ENCODE results near the gene ENOX1.
A peak's percentile ranks its signal among the peaks of the same experiment; 100 is the strongest.

Gene ENOX1

DNA sequence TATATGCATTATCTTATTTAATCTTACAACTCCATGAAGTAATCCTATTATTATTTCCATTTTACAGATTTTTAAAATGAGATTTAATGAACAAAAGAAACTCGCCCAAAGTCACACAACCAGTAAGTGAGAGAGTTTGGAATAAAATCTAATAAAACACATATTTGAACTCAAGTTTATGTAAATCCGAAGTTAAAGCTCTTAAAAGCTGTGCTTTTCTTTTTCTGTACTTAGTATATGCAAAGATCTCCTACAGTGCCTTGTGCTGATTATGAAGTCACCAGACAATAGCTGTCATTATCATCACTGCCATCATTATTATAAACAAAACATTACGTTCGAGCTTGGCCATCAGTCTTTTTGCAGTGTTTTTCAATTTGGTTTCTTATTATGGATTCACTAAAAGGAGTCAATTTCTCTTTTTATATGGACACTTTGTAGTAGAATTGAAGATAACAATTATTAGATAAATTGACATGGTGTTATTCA, 29.7 kb upstream of the ENOX1 start:
- POLR2A ChIA-PET: no interaction called here
- CTCF ChIA-PET: interaction anchor here (0.6 kb wide), 1 partner anchor 15 kb away, joined by 3 read pairs; no protein-coding TSS in a partner anchor
- TF ChIP-seq FOXK2 (IDR thresholded peaks at IDR 0.05): no peak
- TF ChIP-seq SP1 (IDR thresholded peaks at IDR 0.05): no peak
- DNase-seq (ENCODE audit: extremely low spot score): no peak

DNA sequence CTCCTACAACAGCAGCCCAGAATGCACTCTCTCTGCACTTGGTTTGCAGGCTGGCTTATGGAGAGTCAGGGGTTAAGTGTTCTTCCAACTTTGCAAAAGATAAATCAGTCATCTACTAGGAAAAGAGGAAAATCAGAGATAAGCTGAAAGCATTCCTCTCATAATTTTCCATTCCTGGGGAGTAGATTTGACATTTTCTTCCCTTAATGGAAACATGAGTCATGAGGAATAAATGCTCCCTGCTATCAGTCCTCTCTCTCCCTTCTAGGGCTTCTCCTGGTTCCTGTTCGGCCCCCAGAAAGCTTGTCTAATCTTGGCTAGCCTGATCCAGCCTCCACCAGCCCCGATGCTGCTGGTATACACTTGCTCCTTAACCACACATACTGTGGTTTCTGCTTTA, 28.4 kb upstream of the ENOX1 start:
- TF ChIP-seq, protein P1, sequence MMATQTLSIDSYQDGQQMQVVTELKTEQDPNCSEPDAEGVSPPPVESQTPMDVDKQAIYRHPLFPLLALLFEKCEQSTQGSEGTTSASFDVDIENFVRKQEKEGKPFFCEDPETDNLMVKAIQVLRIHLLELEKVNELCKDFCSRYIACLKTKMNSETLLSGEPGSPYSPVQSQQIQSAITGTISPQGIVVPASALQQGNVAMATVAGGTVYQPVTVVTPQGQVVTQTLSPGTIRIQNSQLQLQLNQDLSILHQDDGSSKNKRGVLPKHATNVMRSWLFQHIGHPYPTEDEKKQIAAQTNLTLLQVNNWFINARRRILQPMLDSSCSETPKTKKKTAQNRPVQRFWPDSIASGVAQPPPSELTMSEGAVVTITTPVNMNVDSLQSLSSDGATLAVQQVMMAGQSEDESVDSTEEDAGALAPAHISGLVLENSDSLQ (IDR thresholded peaks at IDR 0.05): peak; percentile 53
- TF ChIP-seq CTBP1 (IDR thresholded peaks at IDR 0.05; ENCODE audit: borderline replicate concordance) (peak; percentile 72; the same call in 1 of the 2 replicates), SP1 (IDR thresholded peaks at IDR 0.05) (no peak), FOXA1 (IDR thresholded peaks at IDR 0.05) (no peak)
- peak; percentile 56 for DNase-seq (ENCODE audit: extremely low spot score)
- ChIA-PET CTCF (interaction anchor here (0.7 to 2.3 kb wide), 2 partner anchors 11 to 548 kb away, joined by 4 to 11 read pairs; no protein-coding TSS in a partner anchor), POLR2A (no interaction called here)

DNA sequence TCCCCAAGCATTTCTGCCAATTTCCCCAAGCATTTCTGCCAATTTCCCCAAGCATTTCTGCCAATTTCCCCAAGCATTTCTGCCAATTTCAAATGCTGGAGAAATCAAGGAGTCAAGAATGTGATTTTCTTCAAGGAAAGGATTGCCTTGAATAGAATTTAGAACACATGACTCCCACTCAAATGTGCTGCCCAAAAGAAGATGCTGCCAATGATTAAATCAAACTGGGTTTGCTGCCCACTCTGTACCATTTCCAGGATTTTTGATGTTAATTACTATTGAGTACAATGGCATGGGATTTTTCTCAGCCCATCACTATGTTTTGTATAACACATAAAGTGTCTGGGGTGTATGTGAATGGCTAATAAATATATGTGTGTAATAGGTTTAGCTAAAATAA, 21.9 kb upstream of the ENOX1 start:
- TF ChIP-seq FOXM1 (IDR thresholded peaks at IDR 0.05; ENCODE audit: borderline replicate concordance) (no peak), BHLHE40 (IDR thresholded peaks at IDR 0.05; ENCODE audit: borderline replicate concordance) (no peak), NFRKB (IDR thresholded peaks at IDR 0.05) (no peak), FOXA1 (IDR thresholded peaks at IDR 0.05) (no peak), HDGF (IDR thresholded peaks at IDR 0.05; ENCODE audit: borderline replicate concordance) (no peak), SP1 (IDR thresholded peaks at IDR 0.05) (no peak), TARDBP (IDR thresholded peaks at IDR 0.05) (no peak), ARNT (IDR thresholded peaks at IDR 0.05) (no peak), FOXK2 (IDR thresholded peaks at IDR 0.05) (no peak), ELF4 (IDR thresholded peaks at IDR 0.05) (no peak), LEF1 (IDR thresholded peaks at IDR 0.05; ENCODE audit: borderline replicate concordance) (no peak), CTBP1 (IDR thresholded peaks at IDR 0.05; ENCODE audit: borderline replicate concordance) (no peak), L3MBTL2 (conservative IDR thresholded peaks at IDR 0.05) (no peak), SUZ12 (IDR thresholded peaks at IDR 0.05) (no peak), ZNF384 (IDR thresholded peaks at IDR 0.05) (no peak)
- TF ChIP-seq, protein P1 (IDR thresholded peaks at IDR 0.05): no peak
- DNase-seq (ENCODE audit: extremely low spot score): no peak
- ChIA-PET CTCF (no interaction called here), POLR2A (no interaction called here)

DNA sequence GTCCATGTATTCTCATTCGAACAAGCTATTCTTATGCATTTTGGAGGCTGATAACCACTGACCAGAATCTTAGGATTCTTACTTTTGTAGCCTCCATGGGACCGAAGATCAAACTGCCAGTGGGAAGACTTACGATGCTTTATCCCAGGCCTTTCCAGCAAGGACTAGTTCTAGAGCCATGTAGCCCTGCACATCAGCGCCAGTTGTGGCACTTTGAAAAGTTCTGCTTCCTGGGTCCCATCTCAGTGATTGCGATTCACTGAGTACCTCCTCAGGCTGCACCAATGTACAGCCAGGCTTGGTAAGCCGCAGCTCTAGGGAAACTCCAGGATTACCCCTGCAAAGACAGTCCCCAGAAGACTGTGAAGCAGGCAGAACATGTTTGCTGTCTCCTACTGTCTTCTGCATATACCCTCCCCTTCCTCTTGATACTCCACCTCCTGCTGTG, 18.9 kb upstream of the ENOX1 start:
- ChIA-PET CTCF (interaction anchor here (2.3 kb wide), 1 partner anchor 9 kb away, joined by 11 read pairs; no protein-coding TSS in a partner anchor), POLR2A (no interaction called here)
- no peak for TF ChIP-seq BHLHE40 (IDR thresholded peaks at IDR 0.05; ENCODE audit: borderline replicate concordance)
- no peak for TF ChIP-seq SUZ12 (IDR thresholded peaks at IDR 0.05)
- TF ChIP-seq FOXK2 (IDR thresholded peaks at IDR 0.05): no peak
- no peak for TF ChIP-seq TARDBP (IDR thresholded peaks at IDR 0.05)
- TF ChIP-seq CTBP1 (IDR thresholded peaks at IDR 0.05; ENCODE audit: borderline replicate concordance): no peak
- TF ChIP-seq ARNT (IDR thresholded peaks at IDR 0.05): no peak
- TF ChIP-seq FOXA1 (IDR thresholded peaks at IDR 0.05): no peak
- TF ChIP-seq SP1 (IDR thresholded peaks at IDR 0.05): no peak
- no peak for TF ChIP-seq ELF4 (IDR thresholded peaks at IDR 0.05)
- TF ChIP-seq L3MBTL2 (conservative IDR thresholded peaks at IDR 0.05): no peak
- TF ChIP-seq FOXM1 (IDR thresholded peaks at IDR 0.05; ENCODE audit: borderline replicate concordance): no peak
- TF ChIP-seq ZNF384 (IDR thresholded peaks at IDR 0.05): no peak
- TF ChIP-seq HDGF (IDR thresholded peaks at IDR 0.05; ENCODE audit: borderline replicate concordance): no peak
- no peak for DNase-seq (ENCODE audit: extremely low spot score)

DNA sequence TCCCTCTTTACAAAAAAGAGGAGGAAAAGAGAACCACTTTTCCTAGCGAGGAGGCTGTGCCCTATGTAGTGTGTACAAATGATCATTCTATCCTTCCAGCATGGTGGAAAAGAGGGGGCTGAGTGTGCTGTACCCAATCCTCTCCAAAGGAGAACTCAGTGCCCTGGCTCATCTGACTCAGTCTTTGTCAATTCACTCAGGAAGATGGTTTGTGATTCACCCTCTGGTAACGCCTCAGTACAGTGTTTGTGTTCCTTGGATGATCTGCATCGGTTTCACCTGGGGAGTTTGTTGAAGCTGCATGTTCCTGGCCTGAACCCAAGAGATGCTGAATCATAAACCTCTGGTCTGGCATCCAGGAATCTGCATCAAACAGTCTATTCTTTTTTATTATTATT, 18.3 kb upstream of the ENOX1 start:
- no peak for DNase-seq (ENCODE audit: extremely low spot score)
- ChIA-PET CTCF (interaction anchor here (0.7 to 2.3 kb wide), 2 partner anchors 10 to 17 kb away, joined by 5 to 11 read pairs; no protein-coding TSS in a partner anchor), POLR2A (no interaction called here)
- TF ChIP-seq BHLHE40 (IDR thresholded peaks at IDR 0.05; ENCODE audit: borderline replicate concordance) (no peak), FOXA1 (IDR thresholded peaks at IDR 0.05) (no peak), LEF1 (IDR thresholded peaks at IDR 0.05; ENCODE audit: borderline replicate concordance) (no peak)

DNA sequence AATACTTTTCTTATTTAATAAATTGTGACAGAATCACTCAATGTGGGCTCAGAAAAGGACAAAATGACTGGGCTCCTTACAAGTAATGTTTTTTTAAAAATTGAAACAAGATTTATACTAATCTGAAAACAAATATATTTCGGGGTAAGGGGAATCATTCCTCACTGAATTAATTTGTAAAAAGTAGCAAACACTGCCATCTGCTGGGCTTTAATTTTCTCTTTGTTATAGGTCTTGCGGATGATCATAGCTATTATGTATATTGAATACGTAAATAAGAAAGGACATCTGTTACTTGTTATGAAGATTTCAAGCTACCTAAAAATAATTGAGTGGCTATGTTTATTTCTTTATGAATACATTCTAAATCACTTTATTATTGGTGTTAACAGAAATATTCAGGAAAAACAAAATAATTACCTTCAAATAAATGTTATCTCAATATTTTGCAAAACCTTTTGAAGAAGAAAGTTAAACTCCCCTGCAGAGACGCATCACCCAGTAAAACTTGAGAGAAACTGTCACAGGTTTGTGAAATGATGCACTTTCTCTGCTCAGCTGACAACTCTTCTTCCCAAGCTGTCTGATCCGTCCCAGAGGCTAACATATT, 17.8 kb upstream of the ENOX1 start:
- CTCF ChIA-PET: interaction anchor here (0.6 to 2.3 kb wide), 3 partner anchors 10 to 17 kb away, joined by 5 to 11 read pairs (median 7); no protein-coding TSS in a partner anchor
- no peak for DNase-seq (ENCODE audit: extremely low spot score)

More for the DNA sequence above, 17.8 kb upstream of the ENOX1 start:
- POLR2A ChIA-PET: no interaction called here
- no peak for TF ChIP-seq ARNT (IDR thresholded peaks at IDR 0.05)
- no peak for TF ChIP-seq NFRKB (IDR thresholded peaks at IDR 0.05)
- no peak for TF ChIP-seq SP1 (IDR thresholded peaks at IDR 0.05)
- TF ChIP-seq HDGF (IDR thresholded peaks at IDR 0.05; ENCODE audit: borderline replicate concordance): no peak
- TF ChIP-seq, protein P1 (IDR thresholded peaks at IDR 0.05): no peak
- no peak for TF ChIP-seq ZNF384 (IDR thresholded peaks at IDR 0.05)
